ENCODE data around the gene ERAS.

Gene ERAS, protein sequence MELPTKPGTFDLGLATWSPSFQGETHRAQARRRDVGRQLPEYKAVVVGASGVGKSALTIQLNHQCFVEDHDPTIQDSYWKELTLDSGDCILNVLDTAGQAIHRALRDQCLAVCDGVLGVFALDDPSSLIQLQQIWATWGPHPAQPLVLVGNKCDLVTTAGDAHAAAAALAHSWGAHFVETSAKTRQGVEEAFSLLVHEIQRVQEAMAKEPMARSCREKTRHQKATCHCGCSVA

DNA sequence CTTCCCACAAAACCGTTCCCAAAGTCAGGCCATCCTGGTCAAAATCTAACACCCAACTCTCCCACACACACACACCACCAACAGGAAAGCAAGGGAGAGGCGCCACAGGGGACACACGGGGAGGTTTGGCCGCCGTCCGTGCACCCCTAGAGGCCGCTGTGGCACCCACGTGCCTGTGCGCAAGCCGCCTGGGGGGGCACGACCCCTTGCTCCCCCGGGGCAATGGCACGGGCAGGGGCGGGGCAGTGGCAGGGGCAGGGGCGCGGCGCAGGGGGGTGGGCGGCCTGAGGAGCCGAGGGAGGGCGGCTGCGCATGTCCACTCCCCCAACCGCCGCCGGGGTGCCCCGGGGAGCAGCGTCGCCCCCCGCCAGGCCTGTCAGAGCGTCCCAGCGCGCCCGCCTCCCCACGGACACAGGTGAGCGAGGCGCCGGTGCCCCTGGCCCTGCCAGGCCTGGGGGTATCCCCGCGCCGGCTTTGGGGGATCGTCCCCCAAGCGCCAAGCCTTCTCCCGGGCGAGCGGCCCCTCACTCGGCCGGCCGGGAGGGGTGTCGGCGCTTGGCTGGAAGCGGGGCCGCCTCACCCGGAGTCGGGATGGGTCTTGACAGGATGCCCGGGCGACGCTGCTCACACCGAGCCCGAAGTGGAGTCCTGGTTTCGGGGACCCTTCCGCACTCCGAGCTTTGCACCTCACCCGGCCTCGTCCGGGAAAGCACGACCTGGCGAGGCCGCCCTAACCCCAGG lies at the start of gene ERAS:
ERAS (plus strand) TSS at position 379 of the 741 bp plus-strand sequence. CDS start 2,611 bp downstream, outside the sequence.
- peak; percentile 11 for DNase-seq

DNA sequence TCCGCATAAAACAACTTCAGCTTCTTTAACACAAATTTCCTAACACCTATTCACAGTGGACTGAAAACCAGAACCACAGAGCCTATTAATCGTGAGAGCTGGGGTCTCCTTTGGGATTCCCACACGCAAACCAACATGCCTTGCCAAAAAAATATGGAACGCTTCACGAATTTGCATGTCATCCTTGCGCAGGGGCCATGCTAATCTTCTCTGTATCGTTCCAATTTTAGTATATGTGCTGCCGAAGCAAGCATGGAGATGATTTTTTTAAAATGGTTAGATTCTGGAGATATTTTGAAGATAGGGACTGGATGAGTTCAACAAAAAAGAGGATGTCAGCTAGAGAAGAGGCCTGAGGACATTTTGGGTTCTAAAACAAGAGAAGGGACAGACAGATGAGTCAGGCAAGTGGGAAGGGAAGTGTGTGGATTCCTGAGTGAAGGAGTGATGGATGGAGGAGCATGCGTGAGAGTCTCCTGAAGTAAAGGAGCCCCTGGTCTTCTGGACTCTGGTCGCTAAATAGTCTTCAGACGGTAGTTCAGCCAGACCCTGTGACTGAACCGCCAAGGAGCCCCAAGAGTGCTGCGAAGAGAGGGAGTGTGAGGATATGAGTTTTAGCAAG lies 49.4 kb upstream of the ERAS start:
- DNase-seq = no peak

DNA sequence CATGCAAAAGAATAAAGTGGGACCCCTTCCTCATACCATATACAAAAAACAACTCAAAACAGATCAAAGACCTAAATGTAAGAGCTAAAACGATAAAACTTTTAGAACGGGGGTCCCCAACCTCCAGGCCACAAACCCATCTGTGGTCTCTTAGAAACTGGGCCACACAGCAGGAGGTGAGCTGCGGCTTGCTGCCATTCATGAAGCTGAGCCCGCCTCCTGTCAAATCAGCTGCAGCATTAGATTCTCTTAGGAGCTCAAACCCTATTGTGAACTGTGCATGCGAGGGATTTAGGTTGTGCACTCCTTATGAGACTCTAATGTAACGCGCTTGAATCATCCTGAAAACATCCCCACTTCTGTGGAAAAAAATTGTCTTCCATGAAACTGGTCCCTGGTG lies 46.9 kb upstream of the ERAS start:
- no peak for DNase-seq

DNA sequence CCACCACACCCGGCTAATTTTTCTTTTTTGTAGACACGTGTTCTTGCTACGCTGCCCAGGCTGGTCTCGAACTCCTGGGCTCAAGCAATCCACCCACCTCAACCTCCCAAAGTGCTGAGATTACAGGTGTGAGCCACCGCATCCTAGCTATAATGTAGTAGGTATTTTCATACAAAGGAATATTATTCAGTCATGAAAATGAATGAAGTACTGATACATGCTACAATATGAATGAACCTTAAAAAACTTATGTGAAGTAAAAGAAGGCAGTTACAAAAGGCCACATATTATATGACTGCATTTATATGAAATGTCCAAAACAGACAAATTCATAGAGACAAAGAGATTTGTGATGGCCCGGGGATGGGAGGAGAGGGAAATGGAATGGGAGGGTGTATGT lies 44.6 kb upstream of the ERAS start:
- DNase-seq = no peak

DNA sequence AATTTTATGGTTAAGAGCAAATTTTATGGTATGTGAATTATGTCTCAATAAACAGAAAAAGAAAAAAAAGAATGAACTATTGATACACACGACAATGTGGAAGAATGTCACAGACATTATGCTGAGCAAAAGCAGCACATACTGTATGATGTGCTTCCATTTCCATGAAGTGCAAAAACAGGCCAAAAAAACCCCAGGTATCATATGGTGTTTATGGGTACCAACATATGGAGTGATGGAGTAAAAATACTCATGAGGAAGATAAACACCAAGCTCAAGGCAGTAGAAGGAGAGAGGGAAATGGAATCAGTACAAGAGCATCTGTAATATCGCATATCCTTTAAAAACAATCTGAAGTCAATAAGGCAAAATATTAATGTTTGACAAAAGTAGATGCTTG lies 44.1 kb upstream of the ERAS start:
- no peak for DNase-seq

DNA sequence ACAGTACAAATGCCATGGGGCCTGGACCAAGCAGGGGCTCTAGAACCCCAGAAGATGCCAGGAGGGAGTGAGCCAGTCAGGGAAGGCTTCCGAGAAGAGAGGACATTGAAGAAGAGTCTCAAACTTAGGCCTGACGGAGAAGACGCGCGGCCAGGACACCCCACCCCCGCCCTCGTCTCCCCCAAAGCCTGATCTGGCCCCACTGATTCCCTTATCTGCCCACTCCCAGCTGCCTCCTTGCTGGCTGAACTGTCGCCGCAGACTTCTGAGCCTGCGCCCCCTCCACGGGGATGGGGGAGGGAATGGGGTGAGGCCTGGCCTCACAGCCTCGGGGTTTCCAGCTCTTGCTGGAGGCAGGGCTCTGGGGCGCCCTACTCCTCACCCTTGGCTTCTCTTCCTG lies 43.5 kb upstream of the ERAS start:
- no peak for DNase-seq

DNA sequence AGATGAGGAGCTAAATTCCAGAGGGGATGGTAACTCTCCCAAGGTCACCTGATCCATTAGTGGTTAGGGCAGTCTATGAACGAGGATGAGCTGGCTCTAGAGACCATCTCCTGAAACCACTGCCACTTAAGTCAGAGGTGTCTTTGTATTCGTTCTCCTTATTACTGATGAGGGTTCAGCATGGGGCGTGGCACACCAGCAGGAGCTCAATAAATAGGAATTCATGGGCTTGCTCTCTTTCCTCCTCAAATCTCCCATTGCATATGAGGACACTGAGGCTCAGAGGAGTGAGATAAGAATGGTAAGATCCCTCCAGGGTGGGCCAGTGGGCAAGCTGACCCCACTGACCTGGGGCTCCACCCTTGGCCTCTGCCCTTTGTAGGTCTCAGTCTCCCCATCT lies 41.6 kb upstream of the ERAS start:
- DNase-seq = no peak

DNA sequence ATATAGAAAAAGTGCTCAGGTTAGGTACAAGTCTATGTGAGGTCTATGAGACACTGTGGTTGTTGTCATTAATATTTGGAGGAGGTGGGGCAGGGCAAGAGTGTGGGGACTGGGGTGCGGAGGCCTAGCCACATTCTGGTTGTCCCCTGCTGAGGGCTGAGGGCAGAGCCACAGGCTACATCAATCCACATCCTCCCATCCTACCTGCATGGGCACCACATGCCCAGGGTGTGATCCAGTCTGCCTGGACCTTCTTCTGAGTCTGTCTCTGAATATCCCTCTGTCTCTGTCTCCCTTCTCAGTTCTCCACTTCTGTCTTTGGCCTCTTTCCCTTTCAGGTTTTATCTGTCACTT lies 41.1 kb upstream of the ERAS start:
- DNase-seq = no peak

DNA sequence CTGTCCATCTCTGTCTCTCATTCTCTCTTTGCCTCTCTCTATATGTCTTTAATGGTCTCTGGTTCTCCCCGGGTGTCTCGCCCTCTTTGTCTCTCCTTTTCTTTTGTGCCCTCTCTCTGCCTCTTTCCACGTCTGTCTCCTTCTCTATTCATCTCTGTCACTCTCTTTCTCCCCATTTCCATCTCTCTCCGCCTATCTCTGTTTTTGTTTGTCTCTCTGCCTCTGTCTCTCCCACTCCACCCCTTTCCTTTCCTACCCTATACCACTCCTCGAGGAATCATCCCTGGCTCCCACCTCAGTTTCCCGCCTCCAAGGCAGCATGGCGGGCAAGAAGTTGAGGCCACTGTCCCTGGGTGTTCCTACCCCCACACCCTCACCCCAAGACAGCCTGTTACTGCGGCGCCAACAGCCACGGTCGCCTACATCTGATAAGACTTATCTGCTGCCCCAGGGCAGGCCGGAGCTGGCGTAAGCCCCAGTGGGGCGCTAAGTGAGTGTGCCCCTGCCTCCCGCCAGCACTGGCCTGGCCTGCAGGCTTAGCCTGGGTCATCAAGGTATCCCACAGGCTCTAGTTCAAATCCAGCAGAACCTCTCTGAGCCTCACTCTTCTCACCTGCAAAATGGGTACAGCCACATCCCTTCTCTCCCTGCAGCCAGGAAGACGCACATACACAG lies 40.6 kb upstream of the ERAS start:
- no peak for DNase-seq

DNA sequence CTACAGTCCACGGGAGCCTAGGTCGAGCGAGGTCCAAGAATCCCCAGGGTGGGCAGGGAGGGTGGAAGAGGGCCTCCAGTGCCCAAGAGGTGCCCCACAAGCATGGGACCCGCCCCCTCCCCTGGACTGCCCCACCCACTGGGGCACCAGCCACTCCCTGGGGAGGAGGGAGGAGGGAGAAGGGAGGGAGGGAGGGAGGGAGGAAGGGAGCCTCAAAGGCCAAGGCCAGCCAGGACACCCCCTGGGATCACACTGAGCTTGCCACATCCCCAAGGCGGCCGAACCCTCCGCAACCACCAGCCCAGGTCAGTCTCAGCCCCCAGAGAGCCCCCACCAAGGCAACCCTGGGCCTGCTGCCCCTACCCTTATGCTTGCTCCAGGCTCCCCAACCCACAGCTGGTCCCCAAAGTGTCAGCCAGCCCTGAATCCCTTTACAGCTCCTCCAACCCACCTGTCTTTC lies 39.9 kb upstream of the ERAS start, which contains the start of gene GATA1:
GATA1 (plus strand) TSS at position 250 of the 460 bp plus-strand sequence. CDS start 4,520 bp downstream, outside the sequence.
- DNase-seq = no peak

DNA sequence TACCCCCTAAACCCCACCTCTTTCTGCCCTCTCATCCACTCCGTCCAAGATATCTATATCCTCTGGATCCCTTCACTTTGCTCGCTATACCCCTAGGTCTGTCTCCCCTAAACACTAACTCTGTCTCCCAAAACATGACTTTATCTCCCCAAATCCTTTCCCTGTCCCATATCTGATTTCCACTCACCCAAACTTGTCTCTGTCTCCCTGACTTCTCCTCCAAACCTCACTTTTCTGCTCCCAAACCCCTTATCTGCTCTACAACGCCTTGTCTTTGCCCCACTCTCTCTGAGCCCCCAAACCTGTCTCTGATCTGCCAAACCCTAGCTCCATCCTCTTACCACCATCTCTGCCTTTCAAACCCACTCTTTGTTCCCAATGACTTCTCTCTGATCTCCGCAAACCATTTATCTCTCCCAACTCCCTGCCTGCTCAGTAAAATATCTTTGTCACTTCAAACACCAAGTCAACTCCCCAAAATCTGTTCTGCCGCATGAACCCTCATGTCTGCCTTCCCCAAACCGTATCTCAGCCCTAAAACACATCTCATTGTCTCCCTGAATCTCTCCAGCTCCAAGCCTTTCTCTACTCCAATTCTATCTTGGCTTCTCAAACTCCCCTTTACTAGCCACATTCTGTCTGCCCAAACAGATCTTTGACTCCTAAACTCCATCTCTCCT lies 39.3 kb upstream of the ERAS start:
- DNase-seq = no peak

DNA sequence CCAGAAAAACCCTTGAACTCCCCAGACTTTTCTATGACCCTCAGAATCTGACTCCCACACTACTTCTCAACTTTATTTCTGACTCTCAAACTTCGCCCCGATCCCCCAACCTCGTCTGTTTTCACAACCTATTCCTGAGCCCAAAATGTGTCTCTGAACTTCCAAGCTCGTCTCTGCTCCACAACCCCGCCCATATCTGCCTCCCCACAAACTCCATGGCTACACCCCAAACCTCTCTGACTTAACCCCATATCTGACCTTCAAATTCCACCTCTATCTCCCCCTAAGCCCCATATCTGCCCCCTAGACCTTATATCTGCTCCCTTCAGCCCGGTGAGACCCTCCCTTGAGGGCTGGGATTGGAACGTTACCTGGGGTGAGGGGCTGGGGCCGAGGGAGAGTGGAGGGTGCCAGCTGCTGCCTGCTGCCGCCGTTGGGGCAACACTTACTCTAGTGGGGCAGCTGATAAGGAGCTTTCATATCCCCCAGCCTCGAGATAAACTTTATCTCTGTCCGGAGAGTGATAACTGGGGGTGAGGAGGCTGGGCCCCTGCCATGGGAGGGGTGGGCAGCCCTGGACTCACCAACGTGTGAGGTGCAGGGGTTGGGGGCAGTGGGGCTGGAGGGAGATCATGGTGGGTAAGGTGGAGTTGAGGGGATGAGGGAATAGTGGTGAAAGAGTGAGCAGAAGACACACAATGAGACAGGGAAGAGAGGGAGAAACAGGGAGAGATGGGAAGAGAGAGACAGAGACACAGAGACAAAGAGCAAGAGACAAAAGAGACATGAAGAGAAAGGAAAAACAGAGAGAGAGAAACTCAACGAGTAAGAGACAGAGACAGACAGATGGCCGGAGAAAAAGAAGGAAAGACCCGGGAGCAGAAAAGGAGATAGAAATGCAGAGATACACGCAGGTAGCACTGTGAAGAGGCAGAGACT lies 38.5 kb upstream of the ERAS start:
- no peak for DNase-seq

DNA sequence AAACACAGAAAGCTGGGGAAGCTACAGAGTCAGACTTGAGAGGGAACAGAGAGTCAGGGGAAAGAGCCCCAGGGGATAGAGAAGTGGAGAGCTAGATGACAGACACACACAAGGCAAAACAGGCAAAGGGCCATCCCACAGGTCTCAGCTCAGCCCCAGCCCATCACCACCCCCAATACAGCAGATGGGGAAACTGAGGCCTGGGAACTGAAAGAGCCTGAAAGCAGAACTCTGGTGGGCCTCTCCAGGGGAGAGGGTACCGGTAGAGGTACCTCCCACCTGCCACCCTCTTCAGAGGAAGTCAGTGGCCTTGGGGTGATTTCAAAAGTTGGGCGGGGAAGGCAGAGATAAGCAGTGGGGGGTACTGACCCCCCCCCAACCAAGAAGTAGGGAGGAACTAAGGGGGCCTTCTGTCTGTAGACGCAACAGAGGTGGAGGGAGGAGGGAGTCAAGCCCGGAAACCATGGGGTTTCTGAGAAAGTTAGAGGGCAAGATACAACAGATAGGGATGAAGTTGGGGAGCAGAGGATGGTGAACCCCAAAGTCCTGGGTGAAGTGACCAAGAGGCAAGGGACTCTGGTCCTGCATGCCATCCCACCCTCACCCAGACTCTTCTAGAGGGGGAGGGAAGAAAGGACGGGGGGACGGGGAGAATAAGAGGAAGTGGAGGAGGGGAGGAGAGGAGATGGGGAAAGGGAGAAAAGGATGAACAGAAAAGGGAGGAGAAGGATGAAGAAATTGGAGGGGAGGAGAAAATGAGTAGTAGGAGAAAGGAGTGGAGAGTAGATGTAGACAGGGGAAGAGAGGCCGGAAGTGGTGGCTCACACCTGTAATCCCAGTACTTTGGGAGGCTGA lies 36.7 kb upstream of the ERAS start:
- DNase-seq = no peak

DNA sequence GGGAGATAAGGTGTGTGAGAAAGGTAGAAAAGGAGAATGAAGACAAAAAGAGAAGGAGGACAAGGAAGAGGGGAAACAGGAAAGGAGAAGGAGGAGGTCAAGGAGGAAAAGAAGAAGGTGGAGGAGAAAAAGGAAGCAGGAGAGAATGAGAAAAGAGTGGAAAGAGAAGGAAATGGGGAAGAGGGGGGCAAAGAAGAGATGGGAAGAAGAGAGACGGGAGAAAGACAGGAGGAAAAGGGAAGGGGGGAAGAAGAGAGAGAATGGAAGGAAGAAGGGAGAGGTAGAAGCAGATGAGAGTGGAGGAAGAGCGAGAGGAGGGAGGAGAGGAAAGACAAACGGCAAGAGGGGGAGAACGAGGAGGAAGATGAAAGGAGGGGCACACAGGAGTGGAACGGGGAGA lies 35.8 kb upstream of the ERAS start:
- no peak for DNase-seq

DNA sequence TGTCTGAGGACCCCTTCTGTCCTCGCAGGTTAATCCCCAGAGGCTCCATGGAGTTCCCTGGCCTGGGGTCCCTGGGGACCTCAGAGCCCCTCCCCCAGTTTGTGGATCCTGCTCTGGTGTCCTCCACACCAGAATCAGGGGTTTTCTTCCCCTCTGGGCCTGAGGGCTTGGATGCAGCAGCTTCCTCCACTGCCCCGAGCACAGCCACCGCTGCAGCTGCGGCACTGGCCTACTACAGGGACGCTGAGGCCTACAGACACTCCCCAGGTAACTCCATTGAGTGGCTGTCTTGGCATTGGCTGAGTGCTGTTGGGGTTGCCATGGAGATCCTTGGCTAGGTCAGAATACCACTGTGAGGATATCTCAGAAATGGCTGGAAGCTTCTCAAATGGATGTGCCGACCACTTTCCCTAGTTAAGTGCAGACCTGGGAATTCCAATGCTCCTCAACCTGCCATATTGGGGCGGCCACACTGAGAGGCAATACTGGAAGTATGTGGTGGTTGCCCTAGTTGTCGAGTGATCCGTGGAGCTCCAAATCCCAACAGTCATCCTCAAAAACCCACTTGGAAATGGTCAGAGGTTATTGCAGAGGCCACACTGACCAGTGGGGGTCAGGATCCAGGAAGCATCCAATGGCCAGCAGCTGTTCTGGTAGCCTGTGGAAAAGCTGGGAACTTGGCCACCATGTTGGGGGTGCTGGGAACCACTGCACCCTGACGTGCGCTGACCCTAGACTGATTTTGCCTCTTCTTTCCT lies 35.1 kb upstream of the ERAS start:
- no peak for DNase-seq

DNA sequence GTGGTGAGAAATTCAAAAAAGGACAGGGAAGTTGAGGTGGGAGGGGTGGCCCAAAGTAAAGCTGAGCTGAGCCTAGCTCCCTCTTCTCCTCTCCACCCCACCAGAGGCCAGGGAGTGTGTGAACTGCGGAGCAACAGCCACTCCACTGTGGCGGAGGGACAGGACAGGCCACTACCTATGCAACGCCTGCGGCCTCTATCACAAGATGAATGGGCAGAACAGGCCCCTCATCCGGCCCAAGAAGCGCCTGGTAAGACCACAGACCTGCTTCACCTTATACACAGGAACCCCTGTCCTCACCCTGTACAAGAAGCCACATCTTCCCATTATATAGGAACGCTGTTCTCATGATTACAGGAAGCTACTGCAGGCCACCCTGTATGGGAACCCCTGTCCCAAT lies 34.1 kb upstream of the ERAS start:
- DNase-seq = no peak

DNA sequence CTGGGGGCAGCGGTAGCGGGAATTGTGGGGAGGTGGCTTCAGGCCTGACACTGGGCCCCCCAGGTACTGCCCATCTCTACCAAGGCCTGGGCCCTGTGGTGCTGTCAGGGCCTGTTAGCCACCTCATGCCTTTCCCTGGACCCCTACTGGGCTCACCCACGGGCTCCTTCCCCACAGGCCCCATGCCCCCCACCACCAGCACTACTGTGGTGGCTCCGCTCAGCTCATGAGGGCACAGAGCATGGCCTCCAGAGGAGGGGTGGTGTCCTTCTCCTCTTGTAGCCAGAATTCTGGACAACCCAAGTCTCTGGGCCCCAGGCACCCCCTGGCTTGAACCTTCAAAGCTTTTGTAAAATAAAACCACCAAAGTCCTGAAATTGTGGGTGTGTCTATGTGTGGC lies 32.4 kb upstream of the ERAS start:
- no peak for DNase-seq

DNA sequence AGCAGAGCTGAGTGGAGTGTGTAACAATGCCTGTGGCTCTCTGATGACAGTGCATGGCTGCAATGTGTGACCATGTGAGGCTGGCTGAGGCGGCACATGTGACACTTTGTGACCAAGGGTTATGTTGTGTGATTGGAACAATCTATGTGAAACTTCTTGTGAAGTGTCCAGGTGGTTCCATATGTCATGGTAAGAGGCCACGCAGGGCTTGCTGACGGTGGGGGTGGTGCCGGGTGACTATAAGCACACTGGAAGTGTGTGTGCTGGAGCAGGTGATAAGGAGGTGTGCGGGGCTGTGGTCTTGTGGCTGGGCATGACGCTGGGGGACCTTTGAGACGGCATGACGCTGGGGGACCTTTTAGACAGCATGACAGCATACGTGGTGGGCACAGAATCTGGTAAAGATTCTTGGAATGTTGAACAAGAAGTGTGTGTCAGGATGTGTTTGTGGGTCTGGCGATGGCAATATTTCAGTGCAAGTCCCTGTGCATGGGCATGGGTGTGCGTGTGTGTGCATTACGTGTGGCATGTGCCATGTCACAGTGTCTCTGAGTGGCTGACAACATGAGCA lies 31.9 kb upstream of the ERAS start:
- no peak for DNase-seq

DNA sequence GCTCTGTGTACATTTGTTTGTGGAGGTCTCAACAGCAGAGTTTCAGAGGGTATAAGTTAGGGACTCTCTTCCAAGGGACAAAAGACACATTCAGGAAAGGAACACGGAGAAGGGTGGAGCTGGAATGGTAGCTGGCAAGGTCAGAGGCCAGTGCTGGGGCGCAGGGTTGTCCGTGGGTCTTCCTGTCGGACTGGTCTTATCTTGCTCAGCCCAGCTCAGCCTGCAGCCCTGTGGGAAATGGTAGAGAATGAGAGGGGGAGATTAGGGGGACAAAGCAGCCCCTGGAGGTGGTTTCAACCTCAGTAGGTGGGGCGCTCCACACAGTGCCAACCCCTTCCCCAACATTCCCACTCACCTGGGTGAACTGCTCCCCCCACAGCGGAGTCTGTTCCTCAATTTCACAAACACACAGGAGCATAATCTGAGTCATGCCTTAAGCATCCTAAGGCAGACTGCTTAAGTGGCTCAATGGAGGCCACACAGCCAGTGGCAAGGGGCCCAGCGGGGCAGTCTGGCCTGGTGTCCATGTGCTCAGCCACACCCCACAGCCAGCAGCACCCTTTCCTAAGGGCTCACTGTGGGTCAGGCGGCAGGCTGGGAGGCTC lies 31.3 kb upstream of the ERAS start:
- no peak for DNase-seq
